Duodenal mucosa (tissue), 2 donors: ENCODE measurements around the gene DISP2.

Source experiments
- H3K27ac ChIP-seq: one replicate; pipeline ENCODE4 v1.7.0; 2013; ENCODE audit warnings: low read depth, low read length
- H3K27me3 ChIP-seq, 2 donors: one replicate each; pipeline ENCODE4 v1.7.0; 2013; ENCODE audit warnings: low read length in 2 of 2, control low read depth in 1 of 2; ENCODE audit not compliant: insufficient read depth in 2 of 2, control insufficient read depth in 1 of 2
- H3K36me3 ChIP-seq, 2 donors: one replicate each; pipeline ENCODE4 v1.7.0; 2013; ENCODE audit warnings: low read length in 2 of 2, control low read depth in 1 of 2; ENCODE audit not compliant: insufficient read depth in 2 of 2, control insufficient read depth in 1 of 2
- H3K4me1 ChIP-seq, 2 donors: one replicate each; pipeline ENCODE4 v1.7.0; 2013; ENCODE audit warnings: low read length in 2 of 2, control low read depth in 1 of 2; ENCODE audit not compliant: insufficient read depth in 2 of 2, control insufficient read depth in 1 of 2
- H3K4me3 ChIP-seq, 2 donors: one replicate each; pipeline ENCODE4 v1.7.0; 2013; ENCODE audit warnings: low read length in 2 of 2, low read depth in 1 of 2
- H3K9ac ChIP-seq, 2 donors: one replicate each; pipeline ENCODE4 v1.7.0; 2013; ENCODE audit warnings: low read length in 2 of 2, low read depth in 1 of 2
- H3K9me3 ChIP-seq, 2 donors: one replicate each; pipeline ENCODE4 v1.7.0; 2013; ENCODE audit warnings: low read length in 2 of 2, control low read depth in 1 of 2; ENCODE audit not compliant: control insufficient read depth in 1 of 2

Gene DISP2

DNA sequence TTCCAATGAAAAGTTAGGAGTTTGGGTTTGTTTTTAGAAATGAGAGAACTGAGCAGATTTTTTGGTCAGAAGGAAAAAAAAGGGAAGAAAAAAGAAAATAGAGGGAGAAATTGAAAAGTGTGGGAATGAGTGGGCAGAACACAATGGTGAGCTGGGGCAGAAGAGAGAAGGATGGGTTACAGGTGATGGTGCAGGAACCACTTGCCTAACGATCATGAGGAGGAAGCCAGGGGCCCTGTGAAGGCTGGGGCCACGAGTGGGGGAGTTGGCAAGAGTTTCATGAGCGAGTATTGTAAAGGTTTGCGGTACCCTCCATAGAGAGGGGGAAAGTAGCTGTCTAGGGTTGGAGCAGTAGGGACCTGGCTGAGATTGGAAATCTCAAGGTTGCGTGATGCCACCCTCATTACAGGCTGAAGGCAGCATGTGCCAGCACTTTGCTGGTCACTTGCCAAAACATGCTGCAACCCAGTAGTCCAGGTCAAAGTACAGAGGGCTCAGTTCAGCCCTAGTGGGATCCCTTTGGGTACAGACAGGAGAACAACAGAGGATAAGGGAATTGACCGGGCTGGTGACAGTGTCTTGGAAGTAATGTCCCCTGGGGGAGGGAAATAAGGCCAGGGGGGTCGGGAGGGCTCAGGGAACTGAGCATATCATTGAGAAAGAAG lies 54.2 kb downstream of the DISP2 start:
- Histone ChIP-seq H3K9me3 (no peaks in the 10 kb centered on the region), H3K27me3 (no peaks in the 10 kb centered on the region), H3K36me3 (peaks cover 37 to 76% of the 10 kb centered on the region in 2 donors), H3K4me3 (peak overlapping the region; percentile 40 to 48), H3K4me1 (peaks cover 20 to 21% of the 10 kb centered on the region in 2 donors), H3K9ac (peak overlapping the region in 1 of 2 donors; percentile 32), H3K27ac (no peak overlapping the region)

DNA sequence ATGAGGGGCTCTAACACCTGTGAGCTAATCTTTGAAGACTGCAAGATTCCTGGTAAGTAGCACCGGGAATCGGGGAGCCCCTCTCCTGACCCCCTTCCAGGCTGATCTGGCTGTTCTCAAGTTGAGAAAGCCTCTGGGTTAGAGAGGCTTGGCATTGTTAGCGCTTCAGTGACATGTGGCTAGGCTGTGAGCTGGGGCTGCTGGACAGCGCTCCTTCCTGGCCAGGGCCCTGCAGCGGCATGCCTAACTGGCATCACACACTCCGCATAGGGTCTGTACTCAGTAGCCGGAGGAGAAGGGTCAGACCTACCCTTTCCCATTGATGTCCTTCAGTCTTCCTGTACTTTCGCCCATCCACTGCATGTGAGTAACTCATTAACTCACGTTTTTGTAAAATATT lies 55.0 kb downstream of the DISP2 start:
- peaks cover 37 to 79% of the 10 kb centered on the region in 2 donors for H3K36me3 ChIP-seq
- no peak overlapping the region for H3K9ac ChIP-seq
- H3K9me3 ChIP-seq, result no peaks in the 10 kb centered on the region
- peak overlapping the region in 1 of 2 donors; percentile 48 for H3K4me3 ChIP-seq
- H3K27ac ChIP-seq, result no peak overlapping the region
- peaks cover 17% of the 10 kb centered on the region in 2 donors for H3K4me1 ChIP-seq
- H3K27me3 ChIP-seq, result no peaks in the 10 kb centered on the region

DNA sequence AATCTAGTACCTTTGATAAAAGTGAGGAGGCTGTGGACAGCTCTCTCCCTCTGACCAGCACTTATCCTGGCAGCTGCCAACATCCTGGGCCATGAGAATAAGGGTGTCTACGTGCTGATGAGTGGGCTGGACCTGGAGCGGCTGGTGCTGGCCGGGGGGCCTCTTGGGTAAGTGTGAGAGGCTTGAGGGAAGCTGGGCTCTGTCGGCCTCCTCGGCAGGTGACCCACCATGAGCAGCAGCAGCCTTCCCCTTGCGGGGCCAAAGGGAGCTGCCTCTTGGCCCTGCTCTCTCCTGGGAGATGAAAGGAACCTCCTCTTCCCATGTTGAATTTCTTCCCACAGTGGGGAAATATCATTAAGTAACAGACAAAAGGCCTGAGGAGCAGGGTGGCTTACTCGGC lies 56.8 kb downstream of the DISP2 start:
- H3K27me3 ChIP-seq, result no peaks in the 10 kb centered on the region
- H3K9ac ChIP-seq, result no peak overlapping the region
- H3K4me3 ChIP-seq, result no peak overlapping the region
- H3K36me3 ChIP-seq, result peaks cover 37 to 77% of the 10 kb centered on the region in 2 donors
- no peak overlapping the region for H3K27ac ChIP-seq
- H3K9me3 ChIP-seq, result no peaks in the 10 kb centered on the region
- H3K4me1 ChIP-seq, result peaks cover 17% of the 10 kb centered on the region in 2 donors

DNA sequence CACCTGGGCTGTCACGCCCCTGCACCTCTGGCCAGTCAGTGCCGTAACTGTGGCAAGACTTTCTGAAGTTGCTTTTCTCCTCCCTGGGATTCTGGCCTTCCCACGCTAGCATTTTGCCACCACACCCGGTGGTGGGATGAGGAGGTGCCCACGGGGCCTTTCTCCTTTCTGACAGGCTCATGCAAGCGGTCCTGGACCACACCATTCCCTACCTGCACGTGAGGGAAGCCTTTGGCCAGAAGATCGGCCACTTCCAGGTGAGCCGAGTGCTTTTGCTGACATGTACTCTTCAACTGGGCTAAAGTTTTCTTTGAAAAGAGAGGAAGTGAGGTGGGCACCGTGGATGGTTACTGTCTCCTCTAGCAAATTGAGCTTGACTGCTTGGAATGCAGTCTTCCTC lies 57.2 kb downstream of the DISP2 start:
- no peaks in the 10 kb centered on the region for H3K9me3 ChIP-seq
- H3K27me3 ChIP-seq, result no peaks in the 10 kb centered on the region
- H3K4me1 ChIP-seq, result peaks cover 19 to 20% of the 10 kb centered on the region in 2 donors
- H3K36me3 ChIP-seq, result peaks cover 35 to 73% of the 10 kb centered on the region in 2 donors
- H3K27ac ChIP-seq, result no peak overlapping the region
- no peak overlapping the region for H3K4me3 ChIP-seq
- no peak overlapping the region for H3K9ac ChIP-seq

DNA sequence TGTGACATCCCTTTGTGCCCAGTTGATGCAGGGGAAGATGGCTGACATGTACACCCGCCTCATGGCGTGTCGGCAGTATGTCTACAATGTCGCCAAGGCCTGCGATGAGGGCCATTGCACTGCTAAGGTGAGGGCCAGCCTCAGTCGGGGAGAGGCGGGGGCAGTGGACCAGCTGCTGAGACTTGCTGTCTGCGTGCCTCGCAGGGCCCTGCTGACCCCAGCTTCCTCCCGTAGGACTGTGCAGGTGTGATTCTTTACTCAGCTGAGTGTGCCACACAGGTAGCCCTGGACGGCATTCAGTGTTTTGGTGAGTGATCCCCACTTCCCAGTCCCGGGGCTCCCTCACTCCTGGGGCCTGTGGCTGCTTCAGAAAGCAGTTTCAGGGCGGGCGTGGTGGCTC lies 58.0 kb downstream of the DISP2 start:
- Histone ChIP-seq H3K27me3 (no peaks in the 10 kb centered on the region), H3K4me1 (peaks cover 27 to 28% of the 10 kb centered on the region in 2 donors), H3K9me3 (no peaks in the 10 kb centered on the region), H3K9ac (no peak overlapping the region), H3K27ac (no peak overlapping the region), H3K36me3 (peaks cover 26 to 65% of the 10 kb centered on the region in 2 donors), H3K4me3 (no peak overlapping the region)

DNA sequence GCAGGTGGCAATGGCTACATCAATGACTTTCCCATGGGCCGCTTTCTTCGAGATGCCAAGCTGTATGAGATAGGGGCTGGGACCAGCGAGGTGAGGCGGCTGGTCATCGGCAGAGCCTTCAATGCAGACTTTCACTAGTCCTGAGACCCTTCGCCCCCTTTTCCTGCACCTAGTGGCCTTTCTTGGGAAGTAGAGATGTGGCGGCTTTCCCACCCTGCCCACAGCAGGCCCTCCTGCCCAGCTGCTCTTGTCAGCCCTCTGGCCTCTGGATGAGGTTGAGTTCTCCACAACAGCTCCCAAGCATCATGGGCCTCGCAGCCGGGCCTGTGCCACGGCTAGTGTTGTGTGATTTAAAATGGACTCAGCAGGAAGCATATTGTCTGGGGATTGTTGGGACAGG lies 60.1 kb downstream of the DISP2 start:
- peaks cover 21 to 48% of the 10 kb centered on the region in 2 donors for H3K36me3 ChIP-seq
- peaks cover 21% of the 10 kb centered on the region in 2 donors for H3K4me1 ChIP-seq
- H3K27me3 ChIP-seq, result no peaks in the 10 kb centered on the region
- no peak overlapping the region for H3K4me3 ChIP-seq
- no peaks in the 10 kb centered on the region for H3K9me3 ChIP-seq
- H3K9ac ChIP-seq, result no peak overlapping the region
- H3K27ac ChIP-seq, result no peak overlapping the region

DNA sequence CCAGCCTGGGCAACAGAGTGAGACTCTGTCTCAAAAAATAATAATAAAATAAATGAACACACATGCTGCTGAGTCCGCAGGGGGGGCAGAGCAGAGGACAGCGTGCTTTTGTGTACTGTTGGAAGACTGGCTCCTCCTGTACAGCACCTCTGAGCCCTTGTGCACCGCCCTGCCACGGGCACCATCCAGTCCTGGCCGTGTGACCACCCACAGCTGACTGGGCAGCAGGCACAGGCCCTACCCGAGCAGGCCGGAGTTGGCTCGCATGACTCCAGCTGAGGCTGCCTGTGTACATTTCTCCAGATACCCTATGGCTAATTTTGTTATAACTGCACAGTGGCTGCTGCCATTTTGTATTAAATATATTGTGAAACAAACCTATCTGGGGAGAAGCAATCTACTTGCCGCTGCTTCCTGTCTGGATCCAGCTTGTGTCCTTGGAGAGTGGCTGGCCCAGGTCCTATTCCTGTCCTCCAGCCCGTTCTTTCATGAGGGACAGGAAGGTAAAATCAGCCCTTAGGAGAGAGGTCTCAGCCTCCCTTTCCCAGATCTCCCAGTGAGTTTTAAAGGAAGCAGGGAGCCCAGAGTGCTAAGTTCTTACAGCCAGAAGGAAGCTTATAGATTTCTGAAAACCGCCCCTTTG lies 62.2 kb downstream of the DISP2 start:
- Histone ChIP-seq H3K9me3 (no peaks in the 10 kb centered on the region), H3K4me3 (no peak overlapping the region), H3K27ac (no peak overlapping the region), H3K4me1 (peaks cover 20 to 21% of the 10 kb centered on the region in 2 donors), H3K9ac (peak overlapping the region; percentile 10 to 51), H3K27me3 (no peaks in the 10 kb centered on the region), H3K36me3 (peaks cover 10 to 29% of the 10 kb centered on the region in 2 donors)

DNA sequence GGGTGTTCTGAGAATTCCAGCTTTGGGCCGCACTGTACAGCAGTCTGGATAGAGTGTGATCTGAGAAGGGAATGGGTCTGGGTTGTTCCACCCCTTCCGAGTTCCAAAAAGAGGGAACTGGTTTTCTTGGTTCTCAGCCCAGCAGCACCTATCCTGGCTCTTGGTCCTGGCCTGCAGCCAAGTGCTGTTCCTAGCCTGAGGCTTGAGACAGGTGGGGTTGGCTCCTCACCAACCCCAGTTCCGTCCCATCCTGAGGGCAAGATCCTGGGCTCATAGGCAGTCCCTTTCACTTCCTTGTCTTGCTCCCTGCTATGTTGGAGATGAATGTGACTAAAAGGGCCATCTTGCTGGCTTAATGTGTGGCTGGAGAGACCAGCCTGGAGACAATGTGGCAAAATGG lies 62.8 kb downstream of the DISP2 start:
- H3K4me3 ChIP-seq, result no peak overlapping the region
- peaks cover 4 to 23% of the 10 kb centered on the region in 2 donors for H3K36me3 ChIP-seq
- no peaks in the 10 kb centered on the region for H3K27me3 ChIP-seq
- no peak overlapping the region for H3K27ac ChIP-seq
- no peaks in the 10 kb centered on the region for H3K9me3 ChIP-seq
- H3K4me1 ChIP-seq, result peaks cover 20 to 21% of the 10 kb centered on the region in 2 donors
- peak overlapping the region; percentile 10 to 51 for H3K9ac ChIP-seq

DNA sequence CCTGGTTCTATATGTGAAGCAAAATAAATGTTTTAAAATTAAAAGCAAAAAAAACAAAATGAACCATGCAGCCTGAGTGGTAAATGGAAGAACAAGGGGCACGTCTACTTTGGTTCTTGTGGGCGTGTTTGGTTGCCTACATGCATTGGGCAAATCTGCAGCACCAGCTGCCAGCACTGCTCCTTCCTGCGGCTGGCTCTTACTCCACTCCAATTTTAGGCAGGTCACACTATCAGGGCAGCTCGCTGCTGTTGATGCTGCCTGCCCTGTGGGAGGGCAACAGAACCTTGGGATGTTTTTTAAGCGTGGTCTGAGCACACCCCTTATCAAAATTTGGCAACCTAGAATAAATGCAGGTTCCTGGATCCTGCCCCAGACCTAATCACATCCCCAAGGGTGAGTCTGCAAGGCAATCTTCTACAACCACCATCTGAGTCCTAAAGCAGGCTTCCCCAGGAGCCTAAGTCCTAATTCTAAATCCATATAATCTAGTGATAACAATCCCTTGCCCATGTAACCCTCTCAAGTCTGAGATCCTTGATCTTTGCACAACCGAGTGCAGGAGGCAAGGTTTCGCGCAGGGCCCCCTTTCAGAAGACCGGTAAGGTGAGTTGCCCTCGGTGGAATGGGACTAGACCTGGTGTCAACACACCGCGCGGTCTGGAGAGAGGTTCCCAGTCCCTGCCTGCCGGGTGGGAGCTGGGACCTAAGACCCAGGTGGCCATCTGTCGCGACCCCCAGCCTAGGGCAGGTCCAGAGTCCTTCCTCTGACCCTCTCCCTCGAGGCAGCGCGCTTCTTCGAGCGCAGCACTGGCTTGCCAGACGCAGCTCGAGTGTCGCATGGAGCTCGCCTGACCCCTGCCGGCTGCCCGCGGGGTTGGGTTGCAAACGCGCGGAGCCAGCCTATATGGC lies 63.5 kb downstream of the DISP2 start:
- Histone ChIP-seq H3K36me3 (peaks cover 0 to 16% of the 10 kb centered on the region in 2 donors), H3K9ac (no peak overlapping the region), H3K4me1 (peaks cover 20 to 21% of the 10 kb centered on the region in 2 donors), H3K27me3 (no peaks in the 10 kb centered on the region), H3K27ac (no peak overlapping the region), H3K4me3 (peak overlapping the region in 1 of 2 donors; percentile 47), H3K9me3 (no peaks in the 10 kb centered on the region)
